HepG2 (cell line): ENCODE data around the gene SEPTIN10. TPM values are rescaled to one million over a fixed set of nuclear protein-coding genes. Genes with fewer than 3 reads are reported as not detected.

Source experiments
- CAMTA2 ChIP-seq: sonication (generic); formaldehyde crosslinking; IDR thresholded peaks from 2 replicates; pipeline ENCODE4 v1.4.0; 2020; ENCODE audit warnings: mild to moderate bottlenecking, missing genetic modification reagents, borderline replicate concordance
- HNF4G ChIP-seq, 2 experiments: sonication (generic) in 1 of 2; formaldehyde crosslinking in 1 of 2; IDR thresholded peaks; 2 replicates each; pipeline versions ENCODE4 v1.4.0 to v1.6.1; 2011 to 2020; ENCODE audit warnings: borderline replicate concordance in 2 of 2, low read depth in 2 of 2, mild to moderate bottlenecking in 2 of 2, low read length in 1 of 2, missing genetic modification reagents in 1 of 2, moderate library complexity in 1 of 2
- MBNL3 ChIP-seq: fragments of 250-450 bp; sonication (Bioruptor Pico); conservative IDR thresholded peaks from 2 replicates; pipeline ENCODE4 v1.8.0; 2022; ENCODE audit warnings: mild to moderate bottlenecking, inconsistent platforms
- MED8 ChIP-seq: sonication (generic); formaldehyde crosslinking; IDR thresholded peaks from 2 replicates; pipeline ENCODE4 v1.8.1; 2023; ENCODE audit warnings: mild to moderate bottlenecking, missing genetic modification reagents; ENCODE audit not compliant: insufficient replicate concordance
- NFIC ChIP-seq: IDR thresholded peaks from 2 replicates; pipeline ENCODE4 v1.6.1; 2012; ENCODE audit warnings: mild to moderate bottlenecking, low read length, inconsistent platforms
- RNF2 ChIP-seq: fragments of 450-650 bp; conservative IDR thresholded peaks from 2 replicates; pipeline ENCODE4 v1.6.1; 2016; ENCODE audit warnings: low read depth
- SMAD9 ChIP-seq: sonication (generic); formaldehyde crosslinking; IDR thresholded peaks from 2 replicates; pipeline ENCODE4 v1.5.1; 2020; ENCODE audit warnings: mild to moderate bottlenecking, missing genetic modification reagents
- SP4 ChIP-seq: sonication (generic); formaldehyde crosslinking; IDR thresholded peaks from 2 replicates; pipeline ENCODE4 v1.8.1; 2023; ENCODE audit warnings: mild to moderate bottlenecking, missing genetic modification reagents
- TSC22D2 ChIP-seq: sonication (generic); formaldehyde crosslinking; IDR thresholded peaks from 2 replicates; pipeline ENCODE4 v1.5.1; 2020; ENCODE audit warnings: missing genetic modification reagents, mild to moderate bottlenecking, borderline replicate concordance
- XRCC5 ChIP-seq: fragments of 200-400 bp; formaldehyde crosslinking; optimal IDR thresholded peaks from 2 replicates; pipeline ENCODE3; 2017; ENCODE audit warnings: mild to moderate bottlenecking, low read length
- YEATS2 ChIP-seq: sonication (generic); formaldehyde crosslinking; IDR thresholded peaks from 2 replicates; pipeline ENCODE4 v1.4.0; 2020; ENCODE audit warnings: missing genetic modification reagents, borderline replicate concordance
- ZNF230 ChIP-seq: sonication (generic); formaldehyde crosslinking; IDR thresholded peaks from 2 replicates; pipeline ENCODE4 v1.4.0; 2020; ENCODE audit warnings: mild to moderate bottlenecking, missing genetic modification reagents
- ZNF432 ChIP-seq: sonication (generic); formaldehyde crosslinking; IDR thresholded peaks from 2 replicates; pipeline ENCODE4 v1.5.0; 2020; ENCODE audit warnings: missing genetic modification reagents, mild to moderate bottlenecking, borderline replicate concordance
- ZNF460 ChIP-seq: sonication (generic); formaldehyde crosslinking; IDR thresholded peaks from 2 replicates; pipeline ENCODE4 v1.5.1; 2020; ENCODE audit warnings: missing genetic modification reagents, mild to moderate bottlenecking, borderline replicate concordance
- ZNF720 ChIP-seq: sonication (generic); formaldehyde crosslinking; IDR thresholded peaks from 2 replicates; pipeline ENCODE4 v1.4.0; 2020; ENCODE audit warnings: missing genetic modification reagents
- ZNF747 ChIP-seq: sonication (generic); formaldehyde crosslinking; IDR thresholded peaks from 2 replicates; pipeline ENCODE4 v1.8.1; 2023; ENCODE audit warnings: missing genetic modification reagents, mild to moderate bottlenecking, borderline replicate concordance
- polyA plus RNA-seq, 8 experiments: library from polyadenylated mRNA; depleted of rRNA in 3 of 8; stranded (reverse) in 7 of 8; unstranded in 1 of 8; fragments of >200 nt; fragmentation: Illumina TruSeq in 4 of 8; extraction: Trizol in 4 of 8; gene quantifications; 2 replicates each; pipeline versions ENCODE4 v1.2.1 to v1.2.3, GENCODE V29; 2011 to 2016; ENCODE audit warnings: low read depth in 4 of 8, missing spikeins in 1 of 8, mixed read lengths in 1 of 8; ENCODE audit not compliant: insufficient read depth in 1 of 8
- total RNA-seq, 5 experiments: library from RNA; depleted of rRNA; stranded (reverse); fragments of >200 nt; fragmentation: Illumina TruSeq; extraction: Trizol; gene quantifications; 2 replicates each; pipeline ENCODE4 v1.2.3, GENCODE V29; 2016; ENCODE audit warnings: low read depth in 1 of 5
- TF ChIP-seq, protein P1 (sequence below): sonication (generic); formaldehyde crosslinking; IDR thresholded peaks from 2 replicates; pipeline ENCODE4 v1.5.0; 2020; ENCODE audit warnings: missing genetic modification reagents, mild to moderate bottlenecking, borderline replicate concordance
- TF ChIP-seq, protein P2 (sequence below): sonication (generic); formaldehyde crosslinking; IDR thresholded peaks from 2 replicates; pipeline ENCODE4 v1.8.1; 2023; ENCODE audit warnings: missing genetic modification reagents, mild to moderate bottlenecking, borderline replicate concordance
- TF ChIP-seq, protein P3 (sequence below): sonication (generic); formaldehyde crosslinking; IDR thresholded peaks from 2 replicates; pipeline ENCODE4 v1.4.0; 2020; ENCODE audit warnings: missing genetic modification reagents
- TF ChIP-seq, protein P4 (sequence below): sonication (generic); formaldehyde crosslinking; IDR thresholded peaks from 2 replicates; pipeline ENCODE4 v1.8.0; 2022; ENCODE audit warnings: mild to moderate bottlenecking, missing genetic modification reagents, borderline replicate concordance

SEPTIN10 gene
- total and polyA plus RNA-seq, 2 of the 13 experiments (the other 11 are each of a cell fraction or from before 2014, with no cell fraction given) = 45.8 to 67.5 TPM

DNA sequence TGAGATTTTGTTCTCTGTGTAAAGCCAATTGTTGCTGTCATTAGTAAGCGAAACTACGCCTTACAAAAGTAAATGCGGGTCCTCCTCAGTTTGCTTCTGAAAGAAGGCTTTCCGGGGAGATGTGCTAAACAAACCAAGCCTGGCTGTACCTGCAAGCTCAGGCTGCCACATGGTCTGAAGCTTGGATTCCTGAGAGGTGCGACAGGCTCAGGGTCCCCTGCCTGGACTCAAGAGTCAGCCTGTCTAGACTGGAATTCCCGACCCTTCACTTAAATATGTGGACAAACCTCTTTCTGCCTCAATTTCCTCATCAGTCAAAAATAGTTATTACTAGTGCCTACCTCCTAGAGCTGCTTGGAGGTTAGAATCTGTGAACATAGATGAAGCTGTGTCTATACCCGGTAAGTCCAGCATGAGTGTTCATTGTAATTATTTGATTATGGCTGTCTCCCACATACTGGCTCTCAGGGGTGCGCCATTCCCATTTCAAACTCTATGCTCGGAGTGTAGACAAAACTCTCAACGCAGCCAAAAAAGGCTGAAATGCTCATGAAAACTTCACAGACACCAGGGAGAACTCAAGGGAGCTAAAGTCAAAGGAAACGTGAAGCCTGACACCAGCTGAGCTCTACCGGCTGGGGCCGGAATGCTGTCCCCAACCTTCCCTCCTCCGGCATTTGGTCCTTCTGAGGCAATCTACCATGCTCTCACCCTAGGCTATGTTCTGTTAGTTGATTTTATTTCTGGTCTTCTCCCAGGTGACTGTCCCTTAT lies 31.8 kb upstream of the SEPTIN10 start (continued):
- TF ChIP-seq, protein P1, sequence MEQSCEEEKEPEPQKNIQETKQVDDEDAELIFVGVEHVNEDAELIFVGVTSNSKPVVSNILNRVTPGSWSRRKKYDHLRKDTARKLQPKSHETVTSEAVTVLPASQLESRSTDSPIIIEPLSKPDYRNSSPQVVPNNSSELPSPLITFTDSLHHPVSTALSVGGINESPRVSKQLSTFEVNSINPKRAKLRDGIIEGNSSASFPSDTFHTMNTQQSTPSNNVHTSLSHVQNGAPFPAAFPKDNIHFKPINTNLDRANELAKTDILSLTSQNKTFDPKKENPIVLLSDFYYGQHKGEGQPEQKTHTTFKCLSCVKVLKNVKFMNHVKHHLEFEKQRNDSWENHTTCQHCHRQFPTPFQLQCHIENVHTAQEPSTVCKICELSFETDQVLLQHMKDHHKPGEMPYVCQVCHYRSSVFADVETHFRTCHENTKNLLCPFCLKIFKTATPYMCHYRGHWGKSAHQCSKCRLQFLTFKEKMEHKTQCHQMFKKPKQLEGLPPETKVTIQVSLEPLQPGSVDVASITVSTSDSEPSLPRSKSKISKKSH (CRISPR knock-in tag) = no peak
- no peak for TF ChIP-seq CAMTA2 (CRISPR knock-in tag)
- no peak for TF ChIP-seq XRCC5
- TF ChIP-seq SMAD9 (CRISPR knock-in tag) = no peak
- TF ChIP-seq, protein P2, sequence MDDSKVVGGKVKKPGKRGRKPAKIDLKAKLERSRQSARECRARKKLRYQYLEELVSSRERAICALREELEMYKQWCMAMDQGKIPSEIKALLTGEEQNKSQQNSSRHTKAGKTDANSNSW (CRISPR knock-in tag) = no peak
- TF ChIP-seq RNF2 = no peak; the same call in 1 of the 2 replicates
- no peak for TF ChIP-seq SP4 (CRISPR knock-in tag)
- TF ChIP-seq ZNF720 = no peak
- TF ChIP-seq, protein P3, sequence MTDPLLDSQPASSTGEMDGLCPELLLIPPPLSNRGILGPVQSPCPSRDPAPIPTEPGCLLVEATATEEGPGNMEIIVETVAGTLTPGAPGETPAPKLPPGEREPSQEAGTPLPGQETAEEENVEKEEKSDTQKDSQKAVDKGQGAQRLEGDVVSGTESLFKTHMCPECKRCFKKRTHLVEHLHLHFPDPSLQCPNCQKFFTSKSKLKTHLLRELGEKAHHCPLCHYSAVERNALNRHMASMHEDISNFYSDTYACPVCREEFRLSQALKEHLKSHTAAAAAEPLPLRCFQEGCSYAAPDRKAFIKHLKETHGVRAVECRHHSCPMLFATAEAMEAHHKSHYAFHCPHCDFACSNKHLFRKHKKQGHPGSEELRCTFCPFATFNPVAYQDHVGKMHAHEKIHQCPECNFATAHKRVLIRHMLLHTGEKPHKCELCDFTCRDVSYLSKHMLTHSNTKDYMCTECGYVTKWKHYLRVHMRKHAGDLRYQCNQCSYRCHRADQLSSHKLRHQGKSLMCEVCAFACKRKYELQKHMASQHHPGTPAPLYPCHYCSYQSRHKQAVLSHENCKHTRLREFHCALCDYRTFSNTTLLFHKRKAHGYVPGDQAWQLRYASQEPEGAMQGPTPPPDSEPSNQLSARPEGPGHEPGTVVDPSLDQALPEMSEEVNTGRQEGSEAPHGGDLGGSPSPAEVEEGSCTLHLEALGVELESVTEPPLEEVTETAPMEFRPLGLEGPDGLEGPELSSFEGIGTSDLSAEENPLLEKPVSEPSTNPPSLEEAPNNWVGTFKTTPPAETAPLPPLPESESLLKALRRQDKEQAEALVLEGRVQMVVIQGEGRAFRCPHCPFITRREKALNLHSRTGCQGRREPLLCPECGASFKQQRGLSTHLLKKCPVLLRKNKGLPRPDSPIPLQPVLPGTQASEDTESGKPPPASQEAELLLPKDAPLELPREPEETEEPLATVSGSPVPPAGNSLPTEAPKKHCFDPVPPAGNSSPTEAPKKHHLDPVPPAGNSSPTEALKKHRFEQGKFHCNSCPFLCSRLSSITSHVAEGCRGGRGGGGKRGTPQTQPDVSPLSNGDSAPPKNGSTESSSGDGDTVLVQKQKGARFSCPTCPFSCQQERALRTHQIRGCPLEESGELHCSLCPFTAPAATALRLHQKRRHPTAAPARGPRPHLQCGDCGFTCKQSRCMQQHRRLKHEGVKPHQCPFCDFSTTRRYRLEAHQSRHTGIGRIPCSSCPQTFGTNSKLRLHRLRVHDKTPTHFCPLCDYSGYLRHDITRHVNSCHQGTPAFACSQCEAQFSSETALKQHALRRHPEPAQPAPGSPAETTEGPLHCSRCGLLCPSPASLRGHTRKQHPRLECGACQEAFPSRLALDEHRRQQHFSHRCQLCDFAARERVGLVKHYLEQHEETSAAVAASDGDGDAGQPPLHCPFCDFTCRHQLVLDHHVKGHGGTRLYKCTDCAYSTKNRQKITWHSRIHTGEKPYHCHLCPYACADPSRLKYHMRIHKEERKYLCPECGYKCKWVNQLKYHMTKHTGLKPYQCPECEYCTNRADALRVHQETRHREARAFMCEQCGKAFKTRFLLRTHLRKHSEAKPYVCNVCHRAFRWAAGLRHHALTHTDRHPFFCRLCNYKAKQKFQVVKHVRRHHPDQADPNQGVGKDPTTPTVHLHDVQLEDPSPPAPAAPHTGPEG (CRISPR knock-in tag) = no peak
- no peak for TF ChIP-seq MED8 (CRISPR knock-in tag)
- no peak for TF ChIP-seq YEATS2 (CRISPR knock-in tag)
- TF ChIP-seq ZNF230 (CRISPR knock-in tag) = no peak
- TF ChIP-seq, protein P4, sequence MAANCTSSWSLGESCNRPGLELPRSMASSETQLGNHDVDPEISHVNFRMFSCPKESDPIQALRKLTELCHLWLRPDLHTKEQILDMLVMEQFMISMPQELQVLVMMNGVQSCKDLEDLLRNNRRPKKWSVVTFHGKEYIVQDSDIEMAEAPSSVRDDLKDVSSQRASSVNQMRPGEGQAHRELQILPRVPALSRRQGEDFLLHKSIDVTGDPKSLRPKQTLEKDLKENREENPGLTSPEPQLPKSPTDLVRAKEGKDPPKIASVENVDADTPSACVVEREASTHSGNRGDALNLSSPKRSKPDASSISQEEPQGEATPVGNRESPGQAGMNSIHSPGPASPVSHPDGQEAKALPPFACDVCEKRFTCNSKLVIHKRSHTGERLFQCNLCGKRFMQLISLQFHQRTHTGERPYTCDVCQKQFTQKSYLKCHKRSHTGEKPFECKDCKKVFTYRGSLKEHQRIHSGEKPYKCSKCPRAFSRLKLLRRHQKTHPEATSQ = no peak
- TF ChIP-seq NFIC = 0 out of 2 replicates have a peak, but pooled peaks have one; percentile 1
- no peak for TF ChIP-seq TSC22D2 (CRISPR knock-in tag)
- TF ChIP-seq ZNF460 = no peak
- no peak for TF ChIP-seq ZNF747 (CRISPR knock-in tag)
- TF ChIP-seq HNF4G (IDR thresholded peaks at IDR 0.05; ENCODE audit: borderline replicate concordance, low read depth, low read length) = 0 out of 2 replicates have a peak, but pooled peaks have one; percentile 8
- no peak for TF ChIP-seq HNF4G (CRISPR knock-in tag; IDR thresholded peaks at IDR 0.05; ENCODE audit: borderline replicate concordance, low read depth)
- TF ChIP-seq MBNL3 (CRISPR knock-in tag) = no peak
- no peak for TF ChIP-seq ZNF432 (CRISPR knock-in tag)
